ENCODE measurements around the gene SLC7A1. TPM values are rescaled to one million over a fixed set of nuclear protein-coding genes. Genes with fewer than 3 reads are reported as not detected.

The SLC7A1 gene
- total and polyA plus RNA-seq, 2 of the 4 experiments (the other 2 are of a cell fraction) = 9.7 to 22.3 TPM

- Histone ChIP-seq H2AFZ (replicated peaks; ENCODE audit: low read length, poor library complexity) (no peak overlapping the region), H3K9ac (ENCODE audit: low read depth, low read length) (no peak overlapping the region), H4K8ac (ENCODE audit: low read depth in 2 of 2, low read length in 2 of 2) (no peak overlapping the region), H3K27me3 (ENCODE audit: control insufficient read depth, insufficient read depth, low read length) (no peaks in the 10 kb centered on the region), H4K91ac (ENCODE audit: insufficient read depth, low read depth, low read length) (no peak overlapping the region), H3K4me1 (ENCODE audit: control insufficient read depth, insufficient read depth, low read length) (no peaks in the 10 kb centered on the region), H2BK20ac (ENCODE audit: low read depth, low read length) (no peak overlapping the region), H3K23ac (ENCODE audit: low read depth, low read length) (no peak overlapping the region), H3K56ac (ENCODE audit: extremely low read depth, insufficient read depth, low read length) (no peak overlapping the region), H4K5ac (ENCODE audit: low read depth, low read length) (no peak overlapping the region), H2AK5ac (ENCODE audit: low read depth, low read length) (no peak overlapping the region), H3K9me1 (ENCODE audit: insufficient read depth, low read length) (peaks cover 29% of the 10 kb centered on the region), H3K18ac (ENCODE audit: low read depth, low read length) (no peak overlapping the region), H3K14ac (replicated peaks; ENCODE audit: low read depth, low read length) (no peak overlapping the region), H4K20me1 (ENCODE audit: insufficient read depth, low read length) (peaks cover 64% of the 10 kb centered on the region), H2BK15ac (ENCODE audit: low read depth, low read length) (no peak overlapping the region), H2AK9ac (replicated peaks; ENCODE audit: low read depth, low read length, poor library complexity) (no peak overlapping the region), H3K9me3 (ENCODE audit: control insufficient read depth, insufficient read depth, low read length) (no peaks in the 10 kb centered on the region), H2BK120ac (ENCODE audit: low read depth, low read length) (no peak overlapping the region), H3K4me2 (ENCODE audit: low read depth, low read length) (no peak overlapping the region), H3K4me3 (ENCODE audit: insufficient read depth, low read depth, low read length) (no peak overlapping the region), H3K4ac (ENCODE audit: low read depth, low read length) (no peak overlapping the region), H3K27ac (ENCODE audit: insufficient read depth, low read length) (no peak overlapping the region), H3K79me1 (ENCODE audit: low read depth in 1 of 2, low read length in 2 of 2) (peaks cover 40 to 94% of the 10 kb centered on the region in 2 experiments), H2BK5ac (ENCODE audit: low read depth, low read length, poor library complexity, severe bottlenecking) (no peak overlapping the region), H3K36me3 (ENCODE audit: control insufficient read depth, insufficient read depth, low read length) (peaks cover 35% of the 10 kb centered on the region)
- in situ Hi-C loops (cut with MboI; ENCODE audit: low sequenced_read_pairs) = no loop called here
- no TSS peak for BruUV-seq (replicated peaks)
- DNase-seq (peak; percentile 6), ATAC-seq (ENCODE audit: low read depth) (no peak)
- 100% methylated on average over 2 of the region's 5 CpGs; no CpG with 5 or more reads in 1 of the 2 experiments for WGBS, 2 experiments (ENCODE audit: extremely low coverage in 2 of 2, insufficient read length in 1 of 2)
- TF ChIP-seq FOS (IDR thresholded peaks at IDR 0.05; ENCODE audit: low read depth, low read length) (no peak), NFE2L2 (IDR thresholded peaks at IDR 0.05; ENCODE audit: low read depth, low read length) (no peak), MAZ (IDR thresholded peaks at IDR 0.05; ENCODE audit: borderline replicate concordance, low read depth, low read length) (no peak), USF2 (IDR thresholded peaks at IDR 0.05; ENCODE audit: low read depth, low read length) (no peak), CTCF (conservative IDR thresholded peaks at IDR 0.05; ENCODE audit: low read depth, low read length) (no peak), RAD21 (IDR thresholded peaks at IDR 0.05; ENCODE audit: low read length) (no peak), CEBPB (IDR thresholded peaks at IDR 0.05; ENCODE audit: low read depth, low read length) (no peak), ELK1 (IDR thresholded peaks at IDR 0.05; ENCODE audit: borderline replicate concordance, low read depth, low read length) (no peak), MAFK (IDR thresholded peaks at IDR 0.05; ENCODE audit: low read depth, low read length) (no peak), RCOR1 (IDR thresholded peaks at IDR 0.05; ENCODE audit: insufficient replicate concordance, low read length) (no peak), CHD1 (IDR thresholded peaks at IDR 0.05; ENCODE audit: low read depth, low read length) (no peak), MXI1 (IDR thresholded peaks at IDR 0.05; ENCODE audit: borderline replicate concordance, low read depth, low read length) (no peak), POLR2A (IDR thresholded peaks at IDR 0.05; ENCODE audit: low read depth, low read length) (no peak)
- dilution Hi-C loops (cut with HindIII; ENCODE audit: low sequenced_read_pairs, unreplicated experiment) = no loop called here
- intact Hi-C loops (cut with micrococcal nuclease) = no loop called here
- ChIA-PET CTCF (interaction anchor here (1.0 kb wide), 1 partner anchor 13 kb away, joined by 3 read pairs; no protein-coding TSS in a partner anchor), POLR2A (ENCODE audit: unreplicated experiment) (no interaction called here)
Observed at GRCh38 chr13:29550430-29550988, 45.0 kb downstream of the SLC7A1 start.
